Retinal pigment epithelial cell (primary cell): ENCODE data around the gene CD151.
A peak's percentile ranks its signal among the peaks of the same experiment; 100 is the strongest.

Source experiments
- DNase-seq: peaks from one replicate; pipeline ENCODE4 v3.0.0-alpha.2; 2010; ENCODE audit warnings: low read depth
- H3K4me3 ChIP-seq: 2 replicates; pipeline ENCODE4 v1.5.1; 2011; ENCODE audit warnings: mild to moderate bottlenecking, low read length, control low read depth, moderate library complexity
- CTCF ChIP-seq: conservative IDR thresholded peaks from 2 replicates; pipeline ENCODE4 v1.5.1; 2011; ENCODE audit warnings: low read depth, low read length, control low read depth, inconsistent platforms

CD151 gene

GRCh38 chr11:862696-863022 is 29.9 kb downstream of the CD151 start:
- no peak for DNase-seq
- peak overlapping the region; percentile 15 for H3K4me3 ChIP-seq
- TF ChIP-seq CTCF: no peak

GRCh38 chr11:863023-863909 is 30.5 kb downstream of the CD151 start:
- no peak for TF ChIP-seq CTCF
- H3K4me3 ChIP-seq: no peak overlapping the region
- peak; percentile 63 for DNase-seq

- no peak for DNase-seq
- no peak for TF ChIP-seq CTCF
- no peak overlapping the region for H3K4me3 ChIP-seq
Measured at GRCh38 chr11:863910-864827, 31.4 kb downstream of the CD151 start.

- no peak for TF ChIP-seq CTCF
- no peak for DNase-seq
- H3K4me3 ChIP-seq: no peak overlapping the region
Measured at GRCh38 chr11:864898-865297, 32.1 kb downstream of the CD151 start.

GRCh38 chr11:865462-866430 is 33.0 kb downstream of the CD151 start:
- no peak for DNase-seq
- no peak overlapping the region for H3K4me3 ChIP-seq
- no peak for TF ChIP-seq CTCF

- H3K4me3 ChIP-seq: no peak overlapping the region
- no peak for DNase-seq
- TF ChIP-seq CTCF: no peak
Measured at GRCh38 chr11:866481-866880, 33.7 kb downstream of the CD151 start.
